DMS114 treated with DMSO at 0.1 percent for 48 hours (cell line): Measurements from ENCODE around the gene MAG.

Experiments used
- DNase-seq: peaks from one replicate; lab custom pipeline; 2025; ENCODE audit not compliant: unreplicated experiment; lab: John Stamatoyannopoulos, UW

The MAG gene

DNA sequence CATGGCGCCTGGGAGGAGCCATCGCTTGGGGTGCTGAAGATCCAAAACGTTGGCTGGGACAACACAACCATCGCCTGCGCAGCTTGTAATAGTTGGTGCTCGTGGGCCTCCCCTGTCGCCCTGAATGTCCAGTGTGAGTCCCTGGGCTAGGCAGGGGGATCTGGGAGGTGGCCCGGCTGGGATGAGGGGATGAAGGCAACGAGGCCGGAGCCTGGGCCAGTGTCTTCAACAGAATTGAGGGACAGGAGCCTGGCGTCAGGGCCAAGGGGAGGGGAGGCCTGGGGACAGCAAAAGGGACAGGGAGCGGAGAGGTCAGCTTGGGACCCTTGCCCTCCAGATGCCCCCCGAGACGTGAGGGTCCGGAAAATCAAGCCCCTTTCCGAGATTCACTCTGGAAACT lies 49.0 kb downstream of the MAG start:
- no peak for DNase-seq

DNA sequence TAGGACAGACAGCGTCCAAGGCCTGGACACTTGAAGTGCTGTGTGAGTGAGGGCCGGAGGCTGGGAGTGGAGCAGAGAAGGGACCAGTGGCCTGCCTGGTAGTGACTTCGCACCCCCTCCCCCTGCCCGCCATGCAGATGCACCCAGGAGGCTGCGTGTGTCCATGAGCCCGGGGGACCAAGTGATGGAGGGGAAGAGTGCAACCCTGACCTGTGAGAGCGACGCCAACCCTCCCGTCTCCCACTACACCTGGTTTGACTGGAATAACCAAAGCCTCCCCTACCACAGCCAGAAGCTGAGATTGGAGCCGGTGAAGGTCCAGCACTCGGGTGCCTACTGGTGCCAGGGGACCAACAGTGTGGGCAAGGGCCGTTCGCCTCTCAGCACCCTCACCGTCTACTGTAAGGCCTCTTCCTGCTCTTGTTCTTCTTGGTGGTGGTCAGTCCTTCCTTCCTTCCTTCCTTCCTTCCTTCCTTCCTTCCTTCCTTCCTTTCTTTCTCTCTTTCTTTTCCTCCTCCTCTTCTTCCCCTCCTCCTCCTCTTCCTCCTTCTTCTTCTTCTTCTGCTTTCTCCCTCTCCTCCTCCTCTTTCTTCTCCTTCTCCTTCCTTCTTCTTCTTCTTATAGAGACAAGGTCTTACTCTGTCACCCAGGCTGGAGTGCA lies 49.7 kb downstream of the MAG start:
- no peak for DNase-seq

DNA sequence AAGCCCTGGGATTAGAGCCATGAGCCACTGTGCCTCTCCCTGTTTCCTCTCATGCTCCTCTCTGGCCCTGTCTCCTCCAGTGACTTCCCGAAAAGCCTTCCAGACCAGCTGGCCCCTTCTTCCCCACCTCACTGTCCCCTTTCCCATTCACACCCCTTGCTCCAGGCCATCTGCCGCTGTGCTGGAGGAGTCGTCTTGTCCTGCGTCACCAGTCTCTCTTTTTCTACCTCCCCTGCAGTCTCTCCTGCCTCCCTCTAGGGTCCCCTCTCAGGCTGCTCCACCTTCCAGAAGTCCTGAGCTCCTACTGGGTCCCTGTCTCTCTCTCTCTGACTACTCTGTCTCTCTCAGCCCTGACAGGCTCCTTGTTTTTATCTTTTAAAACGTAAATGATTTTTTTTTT lies 50.5 kb downstream of the MAG start:
- no peak for DNase-seq

DNA sequence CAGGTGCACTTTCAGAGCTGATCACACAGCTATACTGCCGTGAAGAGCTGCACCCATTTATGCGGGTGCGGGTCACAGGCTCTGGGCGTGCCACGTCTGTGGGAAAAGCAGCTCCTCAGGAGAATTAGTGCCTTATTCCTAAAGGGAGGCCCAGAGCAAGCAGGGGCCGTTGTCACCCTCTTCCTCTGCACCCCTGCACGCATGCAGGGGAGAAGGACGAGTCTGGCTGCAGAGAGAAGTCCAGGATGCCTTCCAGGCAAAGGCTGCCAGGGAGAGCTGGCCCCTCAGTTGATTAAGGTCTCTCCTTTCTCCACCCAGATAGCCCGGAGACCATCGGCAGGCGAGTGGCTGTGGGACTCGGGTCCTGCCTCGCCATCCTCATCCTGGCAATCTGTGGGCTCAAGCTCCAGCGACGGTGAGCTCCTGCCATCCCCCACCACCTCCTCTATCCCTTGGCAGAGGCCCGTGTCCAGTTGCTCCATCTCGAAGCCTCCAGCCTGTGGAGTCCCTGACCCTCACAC lies 52.6 kb downstream of the MAG start:
- DNase-seq, result no peak

DNA sequence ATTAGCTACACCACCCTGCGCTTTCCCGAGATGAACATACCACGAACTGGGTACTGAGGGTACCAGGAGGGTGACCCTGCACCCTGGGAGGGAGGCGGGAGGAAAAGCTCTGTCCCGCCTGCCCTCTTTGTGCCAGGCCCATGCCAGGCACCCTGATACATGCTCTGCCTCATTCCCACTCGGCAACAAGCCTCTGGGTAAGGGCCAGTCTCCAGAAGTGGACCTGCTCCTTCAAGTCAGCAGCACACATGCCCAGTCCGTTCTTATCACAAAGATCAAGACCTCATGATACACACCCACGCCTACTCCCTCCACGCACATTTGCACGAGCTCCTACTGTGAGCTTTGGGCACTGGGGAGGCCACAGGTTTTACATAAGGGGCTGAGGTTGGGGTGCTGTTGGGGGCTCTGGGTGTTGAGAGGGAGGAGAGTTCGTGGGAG lies 53.7 kb downstream of the MAG start:
- no peak for DNase-seq

DNA sequence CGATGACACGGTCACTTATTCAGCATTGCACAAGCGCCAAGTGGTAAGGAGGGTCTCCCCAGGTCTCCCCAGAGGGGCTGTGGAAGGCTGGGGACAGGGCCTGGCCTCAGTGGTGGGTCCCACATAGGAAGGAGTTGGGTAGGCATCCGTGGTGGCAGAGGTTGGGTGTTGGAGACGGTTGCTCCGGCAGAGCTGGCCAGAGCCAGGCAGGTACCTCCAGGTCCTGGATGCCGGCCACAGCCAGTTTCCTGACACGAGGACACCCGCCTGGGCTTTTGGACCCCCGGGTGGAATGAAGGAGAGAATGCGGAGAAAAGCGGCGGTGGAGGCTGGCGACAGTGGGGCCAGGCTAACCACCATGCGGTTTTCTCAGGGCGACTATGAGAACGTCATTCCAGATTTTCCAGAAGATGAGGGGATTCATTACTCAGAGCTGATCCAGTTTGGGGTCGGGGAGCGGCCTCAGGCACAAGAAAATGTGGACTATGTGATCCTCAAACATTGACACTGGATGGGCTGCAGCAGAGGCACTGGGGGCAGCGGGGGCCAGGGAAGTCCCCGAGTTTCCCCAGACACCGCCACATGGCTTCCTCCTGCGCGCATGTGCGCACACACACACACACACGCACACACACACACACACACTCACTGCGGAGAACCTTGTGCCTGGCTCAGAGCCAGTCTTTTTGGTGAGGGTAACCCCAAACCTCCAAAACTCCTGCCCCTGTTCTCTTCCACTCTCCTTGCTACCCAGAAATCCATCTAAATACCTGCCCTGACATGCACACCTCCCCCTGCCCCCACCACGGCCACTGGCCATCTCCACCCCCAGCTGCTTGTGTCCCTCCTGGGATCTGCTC lies 54.5 kb downstream of the MAG start:
- no peak for DNase-seq

DNA sequence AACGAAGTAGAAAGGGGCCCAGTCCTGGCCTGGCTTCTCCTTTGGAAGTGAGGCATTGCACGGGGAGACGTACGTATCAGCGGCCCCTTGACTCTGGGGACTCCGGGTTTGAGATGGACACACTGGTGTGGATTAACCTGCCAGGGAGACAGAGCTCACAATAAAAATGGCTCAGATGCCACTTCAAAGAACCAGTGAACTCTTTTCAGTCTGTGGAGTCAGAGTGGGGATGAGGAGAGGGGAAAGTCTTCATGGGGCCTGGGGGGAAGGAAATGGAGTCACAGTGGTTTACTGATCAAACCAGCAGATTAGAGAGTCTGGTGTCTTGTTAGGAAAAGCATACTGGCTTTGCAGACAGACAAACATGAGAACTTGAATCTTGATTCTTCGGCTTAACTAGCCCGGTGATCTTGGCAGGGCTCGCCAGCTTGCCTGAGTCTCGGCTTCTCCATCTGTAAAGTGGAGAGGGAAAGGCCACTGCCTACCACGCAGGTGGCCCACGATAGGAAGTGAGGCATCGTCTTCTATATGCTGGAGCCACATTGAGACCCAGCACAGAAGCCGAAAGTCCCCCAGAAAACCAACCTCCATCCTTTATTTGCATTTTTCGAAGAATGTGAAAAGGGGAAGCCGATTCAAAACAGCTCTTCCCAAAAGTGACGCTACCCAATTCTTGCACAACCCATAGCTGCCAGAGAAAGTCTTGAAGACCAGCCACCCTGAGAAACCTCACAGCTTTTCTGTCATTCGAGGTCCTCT lies 55.4 kb downstream of the MAG start, which contains the start of gene FFAR1:
Gene FFAR1 (plus strand): TSS at position 732 of the 759 bp plus-strand sequence. CDS start 3,650 bp downstream, outside the sequence.
- no peak for DNase-seq

DNA sequence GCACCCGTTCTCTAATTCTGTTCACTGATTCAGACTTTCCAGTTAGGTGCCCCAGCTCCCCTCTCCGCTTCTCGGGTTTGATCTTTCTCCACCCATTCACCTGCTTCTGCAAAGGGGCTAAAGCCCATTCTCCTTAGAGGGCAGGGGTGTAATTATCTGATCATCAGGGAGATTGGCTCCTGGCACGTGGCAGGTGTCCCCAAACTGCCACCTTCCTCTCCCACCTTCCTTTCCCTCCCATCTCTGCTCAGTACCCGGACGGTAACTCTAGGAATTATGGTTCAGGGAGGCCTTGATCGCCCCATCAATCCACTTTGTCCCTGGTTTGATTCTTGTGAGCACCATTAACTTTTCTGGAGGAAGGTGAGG lies 56.0 kb downstream of the MAG start:
- no peak for DNase-seq

DNA sequence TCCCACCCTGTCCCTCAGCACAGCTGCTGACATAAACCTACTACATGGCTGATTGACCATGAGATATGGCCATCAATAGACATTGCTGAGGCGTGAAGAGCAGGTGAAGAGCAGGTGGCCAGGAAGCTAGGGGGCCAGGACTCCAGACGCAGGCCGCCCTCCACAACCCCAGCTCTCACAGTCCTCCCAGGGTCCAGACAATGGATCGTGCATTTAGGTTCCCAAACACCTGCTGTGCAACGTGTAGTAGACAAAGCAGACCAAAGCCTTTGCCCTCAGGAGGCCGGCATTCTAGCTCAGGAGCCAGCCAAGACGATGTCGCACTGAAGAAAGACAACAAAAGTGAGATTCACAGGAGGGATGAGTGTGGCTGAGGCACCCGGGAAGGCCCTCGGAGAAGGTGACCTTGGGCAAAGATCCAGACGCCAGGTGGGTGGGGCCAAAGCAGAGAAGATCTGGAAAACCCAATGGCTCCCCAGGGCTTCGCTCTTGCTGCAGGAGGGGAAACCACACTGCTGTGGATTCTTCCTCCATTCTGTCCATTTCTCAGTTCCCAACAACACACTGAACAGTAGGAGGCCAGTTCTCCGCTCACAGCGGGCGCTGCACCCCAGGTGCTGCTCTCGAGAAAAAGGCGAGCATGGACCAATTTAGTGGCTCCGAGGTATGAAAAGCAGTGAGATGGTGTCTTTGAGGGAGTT lies 57.1 kb downstream of the MAG start:
- no peak for DNase-seq

DNA sequence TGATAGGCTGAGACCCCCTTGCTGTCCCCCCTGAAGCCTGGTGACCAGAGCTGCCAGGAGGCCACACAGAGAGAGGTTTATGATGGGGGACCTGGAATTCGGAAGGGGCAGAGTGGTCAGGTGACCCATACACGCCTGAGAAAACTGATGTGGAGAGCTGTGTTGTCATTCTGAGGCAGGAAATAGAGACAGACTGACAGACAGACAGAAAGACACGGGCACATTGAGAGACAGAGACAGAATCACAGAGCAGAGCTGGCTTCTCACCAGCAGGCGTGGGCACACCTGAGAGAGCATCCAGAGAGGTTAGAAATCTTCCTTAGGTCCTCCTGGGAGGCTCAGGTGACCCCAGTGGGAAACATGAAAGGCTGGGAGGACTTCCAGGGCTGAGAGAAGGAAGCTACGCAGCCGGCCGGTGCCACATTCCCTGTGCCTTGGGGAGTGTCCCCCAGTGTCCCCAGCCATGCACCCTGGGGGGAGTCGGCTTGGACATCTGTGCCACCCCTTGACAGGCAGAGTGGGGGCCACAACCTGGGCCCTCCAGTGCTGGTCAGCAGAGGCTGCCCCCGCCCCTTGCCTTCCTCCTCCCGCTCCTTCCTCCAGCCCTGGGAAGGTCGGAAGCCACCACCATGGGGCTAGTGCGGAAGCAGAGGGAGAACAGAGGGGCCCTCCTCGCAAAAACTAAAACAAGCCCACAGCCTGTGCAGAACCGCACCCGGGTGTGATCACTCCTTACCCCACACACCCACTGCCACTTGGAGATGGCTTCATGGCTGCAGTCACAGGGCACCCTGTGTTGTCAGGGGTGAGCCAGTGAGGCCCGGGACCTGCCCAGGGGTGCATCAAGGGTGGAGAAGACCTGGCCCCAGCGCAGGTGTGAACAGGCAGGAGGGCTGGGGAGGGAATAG lies 57.9 kb downstream of the MAG start:
- DNase-seq, result no peak

DNA sequence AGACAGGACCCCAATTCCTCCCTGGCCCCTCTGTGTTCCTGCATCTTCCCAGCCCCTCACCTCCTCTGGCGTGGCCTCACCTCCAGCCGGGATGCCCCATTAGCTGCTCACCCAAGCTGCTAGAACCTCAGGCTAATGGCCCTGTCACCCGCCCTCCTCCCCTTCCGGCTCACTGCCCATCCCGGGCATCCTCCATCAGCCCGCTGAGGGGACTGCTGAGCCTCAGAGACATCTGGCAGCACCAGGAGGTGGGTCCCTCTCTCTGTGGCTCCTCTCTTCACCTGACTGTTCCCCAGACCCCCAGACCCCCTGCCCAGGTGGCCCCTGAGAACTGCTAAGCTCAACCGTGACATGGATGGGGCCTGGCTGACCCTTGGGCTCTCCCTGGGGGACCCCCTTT lies 58.6 kb downstream of the MAG start:
- DNase-seq, result no peak

DNA sequence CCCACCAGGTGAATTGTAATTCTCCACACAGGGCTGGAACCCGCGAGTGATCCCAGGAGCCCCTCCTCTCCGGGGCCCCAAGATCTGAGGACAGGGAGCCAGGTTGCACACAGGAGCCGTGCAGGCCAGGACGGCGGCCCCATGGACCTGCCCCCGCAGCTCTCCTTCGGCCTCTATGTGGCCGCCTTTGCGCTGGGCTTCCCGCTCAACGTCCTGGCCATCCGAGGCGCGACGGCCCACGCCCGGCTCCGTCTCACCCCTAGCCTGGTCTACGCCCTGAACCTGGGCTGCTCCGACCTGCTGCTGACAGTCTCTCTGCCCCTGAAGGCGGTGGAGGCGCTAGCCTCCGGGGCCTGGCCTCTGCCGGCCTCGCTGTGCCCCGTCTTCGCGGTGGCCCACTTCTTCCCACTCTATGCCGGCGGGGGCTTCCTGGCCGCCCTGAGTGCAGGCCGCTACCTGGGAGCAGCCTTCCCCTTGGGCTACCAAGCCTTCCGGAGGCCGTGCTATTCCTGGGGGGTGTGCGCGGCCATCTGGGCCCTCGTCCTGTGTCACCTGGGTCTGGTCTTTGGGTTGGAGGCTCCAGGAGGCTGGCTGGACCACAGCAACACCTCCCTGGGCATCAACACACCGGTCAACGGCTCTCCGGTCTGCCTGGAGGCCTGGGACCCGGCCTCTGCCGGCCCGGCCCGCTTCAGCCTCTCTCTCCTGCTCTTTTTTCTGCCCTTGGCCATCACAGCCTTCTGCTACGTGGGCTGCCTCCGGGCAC lies 59.6 kb downstream of the MAG start:
- no peak for DNase-seq

DNA sequence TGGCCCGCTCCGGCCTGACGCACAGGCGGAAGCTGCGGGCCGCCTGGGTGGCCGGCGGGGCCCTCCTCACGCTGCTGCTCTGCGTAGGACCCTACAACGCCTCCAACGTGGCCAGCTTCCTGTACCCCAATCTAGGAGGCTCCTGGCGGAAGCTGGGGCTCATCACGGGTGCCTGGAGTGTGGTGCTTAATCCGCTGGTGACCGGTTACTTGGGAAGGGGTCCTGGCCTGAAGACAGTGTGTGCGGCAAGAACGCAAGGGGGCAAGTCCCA lies 60.2 kb downstream of the MAG start:
- no peak for DNase-seq

DNA sequence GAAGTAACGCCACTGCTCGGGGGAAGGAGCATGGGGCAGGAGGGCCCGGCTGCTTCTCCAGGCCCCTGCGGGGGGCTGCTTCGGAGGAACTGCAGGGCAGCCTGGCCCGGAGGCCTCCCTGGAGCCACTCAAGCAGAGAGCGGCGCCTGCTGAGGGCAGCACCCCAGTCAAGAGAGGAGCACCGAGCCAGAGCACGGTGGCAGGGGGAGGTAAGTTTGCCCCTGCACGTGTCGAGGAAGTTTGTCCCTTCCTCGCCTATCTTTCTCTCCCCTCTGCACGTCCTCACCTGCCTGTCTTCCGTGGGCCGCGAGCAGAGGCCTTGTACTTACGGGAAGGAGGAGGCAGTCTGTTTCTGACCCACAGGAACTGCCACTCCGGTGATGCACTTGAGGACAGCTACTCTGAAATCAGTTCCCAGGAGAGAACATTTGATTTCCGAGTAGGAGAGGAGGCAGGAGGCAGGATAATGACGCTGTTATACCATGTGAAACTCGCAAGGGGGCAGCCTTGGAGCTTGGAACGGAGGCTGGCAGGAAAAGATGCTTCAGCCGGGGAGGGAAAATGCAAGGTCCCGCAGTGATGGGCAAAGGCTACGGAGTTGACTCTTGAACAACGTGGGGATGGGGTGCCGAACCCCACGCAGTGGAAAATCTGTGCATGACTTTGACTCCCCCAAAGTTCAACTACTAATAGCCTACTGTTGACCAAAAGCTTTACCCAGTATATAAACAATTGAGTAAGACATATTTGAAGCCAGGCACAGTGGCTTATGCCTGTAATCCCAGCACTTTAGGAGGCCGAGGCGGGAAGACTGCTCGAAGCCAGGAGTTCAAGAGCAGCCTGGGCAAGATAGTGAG lies 60.7 kb downstream of the MAG start:
- peak; percentile 82 for DNase-seq

DNA sequence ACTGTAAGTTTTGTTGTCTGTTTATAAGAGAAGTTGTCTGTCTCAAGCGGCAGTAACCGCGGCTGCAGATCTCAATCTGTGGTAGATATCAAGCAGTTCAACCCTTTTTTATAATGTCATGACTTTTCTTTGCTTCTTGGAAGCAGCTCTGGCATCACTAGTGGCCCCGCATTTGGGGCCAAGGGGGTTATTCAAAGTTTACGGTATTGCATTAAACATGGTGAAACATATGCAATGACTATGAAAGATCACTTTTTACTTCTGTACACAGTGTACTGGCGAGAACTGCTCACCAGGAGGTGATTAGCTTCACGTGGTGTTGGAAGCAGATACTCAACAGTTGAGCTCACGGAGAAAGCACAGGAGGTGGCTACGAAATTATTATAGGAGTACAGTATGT lies 61.7 kb downstream of the MAG start:
- no peak for DNase-seq

DNA sequence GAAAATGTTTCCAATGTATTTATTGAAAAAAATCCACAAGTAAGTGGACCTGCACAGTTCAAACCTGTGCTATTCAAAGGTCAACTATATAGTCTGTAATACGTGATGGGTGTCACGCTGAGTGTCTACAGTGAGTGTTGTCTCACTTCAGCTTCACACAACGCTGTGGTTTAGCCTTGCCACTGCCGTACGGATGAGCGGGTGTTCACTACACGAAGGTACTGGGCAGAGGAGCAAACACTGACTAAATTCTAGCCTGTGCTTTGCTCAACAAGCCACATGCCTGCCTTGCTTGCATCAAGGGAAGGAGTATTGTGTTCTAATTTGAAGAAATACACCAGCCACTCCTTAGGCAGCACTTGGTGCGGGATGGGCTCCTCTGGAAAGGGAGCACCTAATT lies 62.9 kb downstream of the MAG start:
- no peak for DNase-seq

DNA sequence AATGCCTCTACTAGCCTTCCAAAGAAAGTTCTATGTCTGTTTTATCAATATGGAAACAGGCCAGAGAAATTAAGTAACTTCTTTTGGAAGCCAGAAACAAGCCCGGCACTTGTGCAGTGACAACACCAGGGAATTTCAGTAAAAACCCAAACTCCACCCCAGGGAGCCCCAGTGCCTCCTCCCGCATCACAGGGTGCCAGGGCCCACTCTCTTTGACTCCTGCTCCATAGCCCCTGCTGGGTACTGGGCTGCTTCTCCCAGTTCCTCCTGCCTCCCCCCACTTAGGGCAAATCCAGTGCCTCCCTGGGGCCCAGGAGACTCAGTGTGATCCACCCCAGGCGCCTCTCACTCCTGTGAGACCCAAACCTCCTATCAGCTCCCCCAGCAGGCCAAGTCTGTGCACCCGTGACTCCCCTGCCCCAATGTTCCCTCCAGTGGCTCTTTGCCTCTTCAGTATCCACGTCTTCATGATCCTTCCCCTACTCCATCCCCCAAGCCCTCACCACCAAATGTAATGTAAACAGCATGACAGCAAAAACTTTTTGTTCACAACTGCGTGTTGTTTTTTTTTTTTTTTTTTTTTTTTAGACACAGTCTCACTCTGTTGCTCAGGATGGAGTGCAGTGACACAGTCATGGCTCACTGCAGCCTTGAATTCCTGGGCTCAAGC lies 64.0 kb downstream of the MAG start:
- no peak for DNase-seq
